ENCODE data around the gene BMPER.
A peak's percentile ranks its signal among the peaks of the same experiment; 100 is the strongest.

The BMPER gene

GRCh38 chr7:34107276-34107675 is 201.9 kb downstream of the BMPER start:
- peak; percentile 43; the same call in 2 of the 3 replicates for ATAC-seq

DNA sequence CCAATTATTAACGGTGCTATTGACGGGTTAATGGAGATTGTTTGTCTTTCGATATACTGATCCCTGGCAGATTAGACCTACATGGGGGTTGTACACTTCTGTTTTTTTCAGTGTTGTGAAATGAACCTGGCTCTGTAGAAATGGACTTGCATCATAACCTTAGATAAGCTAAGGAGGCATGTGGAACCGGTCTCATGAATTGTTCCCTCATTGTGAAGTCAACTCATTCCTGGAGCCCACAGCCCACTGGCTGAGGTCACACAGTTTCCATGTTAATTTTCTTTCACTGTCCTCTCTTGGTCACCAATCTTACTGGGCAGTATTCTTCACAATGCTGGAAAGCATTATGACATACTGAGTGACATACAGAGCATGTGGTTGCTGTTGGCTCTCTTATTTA is 202.8 kb downstream of the BMPER start:
- ATAC-seq, result no peak
- no peak for TF ChIP-seq CSDC2 (CRISPR knock-in tag; IDR thresholded peaks at IDR 0.05)
- TF ChIP-seq ARNTL (CRISPR knock-in tag; IDR thresholded peaks at IDR 0.05; ENCODE audit: borderline replicate concordance, low read depth), result no peak
- TF ChIP-seq POU6F1 (CRISPR knock-in tag; IDR thresholded peaks at IDR 0.05; ENCODE audit: borderline replicate concordance, low read depth), result no peak
- TF ChIP-seq TSHZ2 (CRISPR knock-in tag; IDR thresholded peaks at IDR 0.05), result no peak
- TF ChIP-seq ISL1 (CRISPR knock-in tag; IDR thresholded peaks at IDR 0.05), result no peak
- TF ChIP-seq TOX (CRISPR knock-in tag; IDR thresholded peaks at IDR 0.05; ENCODE audit: borderline replicate concordance), result no peak
- no peak for TF ChIP-seq PATZ1 (CRISPR knock-in tag; IDR thresholded peaks at IDR 0.05; ENCODE audit: borderline replicate concordance)
- no peak for TF ChIP-seq ZNF8 (CRISPR knock-in tag; IDR thresholded peaks at IDR 0.05)

More at GRCh38 chr7:34107276-34107675, 201.9 kb downstream of the BMPER start:
- no peak for TF ChIP-seq SNAI2 (CRISPR knock-in tag; IDR thresholded peaks at IDR 0.05)
- TF ChIP-seq ISL1 (CRISPR knock-in tag; IDR thresholded peaks at IDR 0.05), result no peak
- TF ChIP-seq PPARA (CRISPR knock-in tag; IDR thresholded peaks at IDR 0.05; ENCODE audit: borderline replicate concordance), result no peak
- TF ChIP-seq TCF4 (CRISPR knock-in tag; IDR thresholded peaks at IDR 0.05; ENCODE audit: borderline replicate concordance), result no peak
- TF ChIP-seq, protein P1, sequence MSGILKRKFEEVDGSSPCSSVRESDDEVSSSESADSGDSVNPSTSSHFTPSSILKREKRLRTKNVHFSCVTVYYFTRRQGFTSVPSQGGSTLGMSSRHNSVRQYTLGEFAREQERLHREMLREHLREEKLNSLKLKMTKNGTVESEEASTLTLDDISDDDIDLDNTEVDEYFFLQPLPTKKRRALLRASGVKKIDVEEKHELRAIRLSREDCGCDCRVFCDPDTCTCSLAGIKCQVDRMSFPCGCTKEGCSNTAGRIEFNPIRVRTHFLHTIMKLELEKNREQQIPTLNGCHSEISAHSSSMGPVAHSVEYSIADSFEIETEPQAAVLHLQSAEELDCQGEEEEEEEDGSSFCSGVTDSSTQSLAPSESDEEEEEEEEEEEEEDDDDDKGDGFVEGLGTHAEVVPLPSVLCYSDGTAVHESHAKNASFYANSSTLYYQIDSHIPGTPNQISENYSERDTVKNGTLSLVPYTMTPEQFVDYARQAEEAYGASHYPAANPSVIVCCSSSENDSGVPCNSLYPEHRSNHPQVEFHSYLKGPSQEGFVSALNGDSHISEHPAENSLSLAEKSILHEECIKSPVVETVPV (CRISPR knock-in tag; IDR thresholded peaks at IDR 0.05), result no peak
- TF ChIP-seq OSR1 (CRISPR knock-in tag; IDR thresholded peaks at IDR 0.05), result no peak
- TF ChIP-seq ZC3H10 (CRISPR knock-in tag; IDR thresholded peaks at IDR 0.05), result no peak
- TF ChIP-seq CSDC2 (CRISPR knock-in tag; IDR thresholded peaks at IDR 0.05), result no peak
- TF ChIP-seq CREB5 (CRISPR knock-in tag; IDR thresholded peaks at IDR 0.05; ENCODE audit: low read depth), result no peak
- no peak for TF ChIP-seq ZNF565 (CRISPR knock-in tag; conservative IDR thresholded peaks at IDR 0.05; ENCODE audit: low read depth)
- no peak for TF ChIP-seq ARNTL (CRISPR knock-in tag; IDR thresholded peaks at IDR 0.05; ENCODE audit: borderline replicate concordance, low read depth)
- TF ChIP-seq ZFP3 (CRISPR knock-in tag; IDR thresholded peaks at IDR 0.05), result no peak
- no peak for TF ChIP-seq TSHZ2 (CRISPR knock-in tag; IDR thresholded peaks at IDR 0.05)

All from SK-N-SH treated with all-trans-retinoic acid at 6 μM for 48 hours (cell line).